Sigmoid colon (tissue), 7 donors: Measurements from ENCODE around the gene ATP6V1F. TPM values are rescaled to one million over a fixed set of nuclear protein-coding genes. Genes with fewer than 3 reads are reported as not detected.

Experiments used
- DNase-seq: peaks from one replicate; pipeline ENCODE4 v3.0.0-alpha.2; 2019
- H3K27ac ChIP-seq, 4 donors: fragments of 200-600 bp; sonication (generic); one replicate each; pipeline ENCODE4 v1.5.1; 2016 to 2019; ENCODE audit warnings: mild to moderate bottlenecking in 1 of 4
- H3K27me3 ChIP-seq, 3 donors: fragments of 200-600 bp; sonication (generic); one replicate each; pipeline ENCODE4 v1.5.1; 2019; ENCODE audit warnings: mild to moderate bottlenecking in 1 of 3
- H3K36me3 ChIP-seq, 4 donors: fragments of 200-600 bp; sonication (generic); one replicate each; pipeline ENCODE4 v1.5.1; 2016 to 2019
- H3K4me1 ChIP-seq, 4 donors: fragments of 200-600 bp; sonication (generic); one replicate each; pipeline ENCODE4 v1.5.1; 2017 to 2019
- H3K4me3 ChIP-seq, 4 donors: fragments of 200-600 bp; sonication (generic); one replicate each; pipeline ENCODE4 v1.5.1; 2017 to 2019; ENCODE audit warnings: mild to moderate bottlenecking in 2 of 4, moderate library complexity in 1 of 4
- H3K9me3 ChIP-seq, 4 donors: fragments of 200-600 bp in 3 of 4; sonication (generic) in 3 of 4; one replicate each; pipeline versions ENCODE4 v1.5.1 to v1.6.1; 2013 to 2019
- CTCF ChIP-seq, 4 experiments: fragments of 450-650 bp in 3 of 4; fragments of 200-600 bp in 1 of 4; IDR thresholded peaks; one replicate each; pipeline ENCODE4 v1.5.1; 2016 to 2019; ENCODE audit warnings: antibody characterized with exemption in 4 of 4, mild to moderate bottlenecking in 3 of 4, moderate library complexity in 2 of 4
- EP300 ChIP-seq, 4 donors: sonication (generic); formaldehyde crosslinking; IDR thresholded peaks; one replicate each; pipeline ENCODE4 v1.6.1; 2017; ENCODE audit warnings: antibody characterized with exemption in 4 of 4
- POLR2A ChIP-seq, 2 donors: fragments of 450-650 bp; IDR thresholded peaks; one replicate each; pipeline ENCODE4 v1.6.1; 2016; ENCODE audit warnings: antibody characterized with exemption in 2 of 2, mild to moderate bottlenecking in 2 of 2, moderate library complexity in 2 of 2
- POLR2AphosphoS5 ChIP-seq, 4 donors: sonication (generic); formaldehyde crosslinking; IDR thresholded peaks; one replicate each; pipeline ENCODE4 v1.6.1; 2017; ENCODE audit warnings: antibody characterized with exemption in 4 of 4
- WGBS, 2 donors: extraction: QIAGEN DNeasy Blood & Tissue Kit; methylation state at CpG; one replicate each; pipeline ENCODE4 v1.1.7; 2013; 5-methylcytosine and 5-hydroxymethylcytosine counted together
- intact Hi-C: fragments of 100-400 bp; cut with DNase I; formaldehyde crosslinking; loops from one replicate; pipeline ENCODE4 v1.15.1; 2023
- polyA plus RNA-seq, 3 donors: library from polyadenylated mRNA; stranded (reverse); fragments of 200-250 nt; gene quantifications; one replicate each; pipeline ENCODE4 v1.2.3, GENCODE V29; 2013
- total RNA-seq, 4 donors: library from RNA; depleted of rRNA; stranded (reverse); fragments of >200 nt; gene quantifications; one replicate each; pipeline ENCODE4 v1.1.0, GENCODE V29; 2016
- donor health status: healthy with polysubstance abuse.
- donor health status: Bipolar disorder and iron deficiency.
- donor health status: healthy.

Gene ATP6V1F
- total and polyA plus RNA-seq, 7 donors: 96.7 to 214 (median 138) TPM

- Histone ChIP-seq H3K27me3 (peaks cover 12 to 31% (median 19%) of the 10 kb centered on the region in 3 donors), H3K9me3 (no peaks in the 10 kb centered on the region), H3K4me3 (no peak overlapping the region), H3K4me1 (peaks cover 0 to 10% (median 6%) of the 10 kb centered on the region in 4 donors), H3K36me3 (no peaks in the 10 kb centered on the region), H3K27ac (no peak overlapping the region)
- TF ChIP-seq EP300 (IDR thresholded peaks at IDR 0.05) (no peak), POLR2A (IDR thresholded peaks at IDR 0.05) (no peak), CTCF (IDR thresholded peaks at IDR 0.05) (no peak), POLR2AphosphoS5 (IDR thresholded peaks at IDR 0.05) (no peak)
- WGBS, 2 donors: 66 to 87% methylated on average over 23 of the region's 23 CpGs
- peak; percentile 57 for DNase-seq
- intact Hi-C loops: no loop called here
Observed at GRCh38 chr7:128893251-128894100, 30.8 kb downstream of the ATP6V1F start.

DNA sequence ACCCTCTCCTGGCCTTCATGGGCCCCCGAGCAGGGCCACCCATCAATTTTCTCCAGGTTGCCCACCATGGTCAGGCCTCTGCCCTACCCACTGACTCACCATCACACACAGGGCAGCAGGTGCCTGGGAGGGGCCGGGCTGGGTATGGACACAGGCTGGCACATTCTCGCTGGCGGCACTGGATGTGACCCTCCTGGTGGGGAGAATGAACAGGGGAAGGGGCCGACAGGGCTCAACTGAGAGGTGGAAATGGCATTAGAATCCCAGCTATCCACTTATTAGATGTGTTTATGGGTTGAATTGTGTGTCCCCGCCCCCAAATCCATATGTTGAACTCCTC, 31.4 kb downstream of the ATP6V1F start:
- intact Hi-C loops: no loop called here

DNA sequence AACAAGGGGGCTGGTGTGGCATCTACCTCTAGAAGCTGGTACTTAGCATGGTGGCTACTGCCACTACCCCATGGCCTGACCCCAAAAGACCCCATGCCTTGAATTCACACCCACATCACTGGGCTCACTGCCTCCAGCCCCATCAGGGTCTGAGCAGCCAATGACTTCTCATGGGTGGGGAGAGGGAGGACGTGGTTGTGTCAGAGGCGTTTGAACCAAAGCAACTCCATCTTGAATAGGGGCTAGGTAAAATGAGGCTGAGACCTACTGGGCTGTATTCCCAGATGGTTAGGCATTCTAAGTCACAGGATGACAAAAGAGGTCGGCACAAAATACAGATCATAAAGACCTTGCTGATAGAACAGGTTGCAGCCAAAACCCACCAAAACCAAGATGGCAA, 32.7 kb downstream of the ATP6V1F start:
- intact Hi-C loops: no loop called here
- Histone ChIP-seq H3K36me3 (no peaks in the 10 kb centered on the region), H3K4me3 (no peak overlapping the region), H3K9me3 (no peaks in the 10 kb centered on the region), H3K4me1 (peaks cover 0 to 10% (median 6%) of the 10 kb centered on the region in 4 donors), H3K27me3 (peaks cover 12 to 20% (median 15%) of the 10 kb centered on the region in 3 donors), H3K27ac (no peak overlapping the region)
- WGBS, 2 donors: 81 to 86% methylated on average over 3 of the region's 3 CpGs
- TF ChIP-seq EP300 (IDR thresholded peaks at IDR 0.05) (no peak), POLR2A (IDR thresholded peaks at IDR 0.05) (no peak), CTCF (IDR thresholded peaks at IDR 0.05) (no peak), POLR2AphosphoS5 (IDR thresholded peaks at IDR 0.05) (no peak)
- DNase-seq: no peak

More for the DNA sequence above, 31.4 kb downstream of the ATP6V1F start:
- Histone ChIP-seq H3K4me3 (no peak overlapping the region), H3K36me3 (no peaks in the 10 kb centered on the region), H3K4me1 (peaks cover 0 to 10% (median 6%) of the 10 kb centered on the region in 4 donors), H3K27ac (no peak overlapping the region), H3K9me3 (no peaks in the 10 kb centered on the region), H3K27me3 (peaks cover 12 to 25% (median 19%) of the 10 kb centered on the region in 3 donors)
- TF ChIP-seq EP300 (IDR thresholded peaks at IDR 0.05) (no peak), POLR2AphosphoS5 (IDR thresholded peaks at IDR 0.05) (no peak), POLR2A (IDR thresholded peaks at IDR 0.05) (no peak), CTCF (IDR thresholded peaks at IDR 0.05) (no peak)
- no peak for DNase-seq
- 95 to 97% methylated on average over 6 of the region's 6 CpGs for WGBS, 2 donors

- intact Hi-C loops: no loop called here
- TF ChIP-seq POLR2AphosphoS5 (IDR thresholded peaks at IDR 0.05) (no peak), CTCF (IDR thresholded peaks at IDR 0.05) (no peak), POLR2A (IDR thresholded peaks at IDR 0.05) (no peak), EP300 (IDR thresholded peaks at IDR 0.05) (no peak)
- Histone ChIP-seq H3K4me3 (no peak overlapping the region), H3K9me3 (no peaks in the 10 kb centered on the region), H3K27ac (no peak overlapping the region), H3K27me3 (peaks cover 0 to 4% (median 0%) of the 10 kb centered on the region in 3 donors), H3K4me1 (no peaks in the 10 kb centered on the region), H3K36me3 (no peaks in the 10 kb centered on the region)
- no peak for DNase-seq
Observed at GRCh38 chr7:128899392-128899791, 36.7 kb downstream of the ATP6V1F start.
